H1 (cell line): Measurements from ENCODE around the gene CDRT4. TPM values are rescaled to one million over a fixed set of nuclear protein-coding genes. Genes with fewer than 3 reads are reported as not detected.

ENCODE experiments used
- CTCF ChIA-PET: fragments of 300-600 bp; sonication (Branson Sonifier 250); formaldehyde crosslinking; loops from one replicate; lab custom pipeline; 2021; ENCODE audit not compliant: partially characterized antibody; lab: Charles Lee
- POLR2A ChIA-PET: fragments of 300-600 bp; sonication (Branson Sonifier 250); formaldehyde crosslinking; loops from one replicate; lab custom pipeline; 2021; ENCODE audit warnings: inconsistent platforms; ENCODE audit not compliant: partially characterized antibody; lab: Charles Lee
- DNase-seq, 2 experiments: peaks; one replicate each; pipeline versions ENCODE4 v3.0.0 to v3.0.0-alpha.2; 2010 to 2022; ENCODE audit warnings: low spot score in 2 of 2, low read depth in 1 of 2, mixed read lengths in 1 of 2
- FAIRE-seq: peaks from 2 replicates; lab custom pipeline; 2011; peaks lifted over from hg19 to GRCh38; lab: Jason Lieb, UNC
- H2AFZ ChIP-seq: 2 replicates; pipeline ENCODE4 v1.8.1; 2012; ENCODE audit warnings: low read length, inconsistent platforms
- H2AK5ac ChIP-seq: 2 replicates; pipeline ENCODE4 v1.6.1; 2013; ENCODE audit warnings: low read depth, low read length
- H2BK120ac ChIP-seq: replicated peaks from 2 replicates; pipeline ENCODE3; 2013; ENCODE audit warnings: low read depth, low read length, inconsistent platforms
- H2BK12ac ChIP-seq: 2 replicates; pipeline ENCODE4 v1.6.1; 2013; ENCODE audit warnings: low read depth, low read length
- H2BK15ac ChIP-seq: 2 replicates; pipeline ENCODE4 v1.6.1; 2013; ENCODE audit warnings: low read length
- H2BK20ac ChIP-seq: 2 replicates; pipeline ENCODE4 v1.6.1; 2013; ENCODE audit warnings: low read length
- H2BK5ac ChIP-seq: 2 replicates; pipeline ENCODE4 v1.6.1; 2013; ENCODE audit warnings: low read depth, low read length
- H3K14ac ChIP-seq: 2 replicates; pipeline ENCODE4 v1.6.1; 2013; ENCODE audit warnings: inconsistent platforms; ENCODE audit not compliant: insufficient read length
- H3K18ac ChIP-seq: 2 replicates; pipeline ENCODE4 v1.6.1; 2013; ENCODE audit warnings: low read length; ENCODE audit errors: extremely low read depth
- H3K23ac ChIP-seq: 2 replicates; pipeline ENCODE4 v1.6.1; 2013; ENCODE audit warnings: inconsistent platforms; ENCODE audit not compliant: insufficient read length
- H3K23me2 ChIP-seq: 2 replicates; pipeline ENCODE4 v1.6.1; 2013; ENCODE audit warnings: low read depth, low read length
- H3K27ac ChIP-seq: 2 replicates; pipeline ENCODE4 v1.6.1; 2011; ENCODE audit warnings: low read depth, low read length, inconsistent platforms
- H3K27me3 ChIP-seq, 4 experiments: replicated peaks in 1 of 4; 1 replicate in 1 of 4; 2 replicates in 3 of 4; pipeline versions ENCODE4 v1.6.1 to v1.8.1; 2011 to 2013; ENCODE audit warnings: low read length in 3 of 4, mild to moderate bottlenecking in 3 of 4, inconsistent platforms in 2 of 4, mixed read lengths in 2 of 4, moderate library complexity in 1 of 4; ENCODE audit not compliant: control insufficient read depth in 3 of 4, insufficient read depth in 3 of 4; ENCODE audit errors: extremely low read depth in 1 of 4
- H3K36me3 ChIP-seq, 4 experiments: 2 replicates each; pipeline versions ENCODE4 v1.6.1 to v1.8.1; 2011 to 2013; ENCODE audit warnings: mild to moderate bottlenecking in 4 of 4, low read length in 3 of 4, moderate library complexity in 2 of 4, control low read depth in 1 of 4, inconsistent platforms in 1 of 4; ENCODE audit not compliant: insufficient read depth in 4 of 4, control insufficient read depth in 2 of 4
- H3K4ac ChIP-seq: replicated peaks from 2 replicates; pipeline ENCODE3; 2013; ENCODE audit warnings: low read length, low read depth, mixed read lengths, inconsistent platforms; ENCODE audit not compliant: insufficient read length
- H3K4me1 ChIP-seq, 4 experiments: replicated peaks in 1 of 4; 1 replicate in 1 of 4; 2 replicates in 3 of 4; pipeline versions ENCODE4 v1.6.1 to v1.8.1; 2011 to 2013; ENCODE audit warnings: low read length in 3 of 4, inconsistent platforms in 2 of 4, mixed read lengths in 1 of 4; ENCODE audit not compliant: insufficient read depth in 4 of 4, control insufficient read depth in 3 of 4
- H3K4me2 ChIP-seq, 2 experiments: 2 replicates each; pipeline versions ENCODE4 v1.6.1 to v1.8.1; 2011 to 2013; ENCODE audit warnings: low read depth in 2 of 2, low read length in 2 of 2, control low read depth in 1 of 2, inconsistent platforms in 1 of 2, mild to moderate bottlenecking in 1 of 2; ENCODE audit not compliant: insufficient read depth in 1 of 2
- H3K4me3 ChIP-seq, 4 experiments: fragments of 200-600, 300-600 bp in 1 of 4; sonication (generic), shearing (Covaris generic), sonication (Bioruptor Twin) in 1 of 4; 2 replicates each; pipeline versions ENCODE4 v1.5.1 to v1.8.1; 2011 to 2016; ENCODE audit warnings: low read length in 4 of 4, low read depth in 3 of 4, control low read depth in 2 of 4, inconsistent platforms in 2 of 4, mild to moderate bottlenecking in 2 of 4, mixed read lengths in 1 of 4, moderate library complexity in 1 of 4; ENCODE audit not compliant: insufficient read depth in 2 of 4; ENCODE audit errors: extremely low read depth in 1 of 4
- H3K56ac ChIP-seq: replicated peaks from 2 replicates; pipeline ENCODE3; 2013; ENCODE audit warnings: low read depth, mild to moderate bottlenecking, mixed read lengths, low read length, inconsistent platforms; ENCODE audit not compliant: insufficient read length
- H3K79me1 ChIP-seq: 2 replicates; pipeline ENCODE4 v1.6.1; 2013; ENCODE audit warnings: low read depth, low read length, control low read depth
- H3K79me2 ChIP-seq, 2 experiments: 2 replicates each; pipeline versions ENCODE4 v1.6.1 to v1.8.1; 2012 to 2013; ENCODE audit warnings: low read length in 2 of 2, mild to moderate bottlenecking in 2 of 2, inconsistent platforms in 1 of 2; ENCODE audit not compliant: insufficient read depth in 2 of 2, control insufficient read depth in 1 of 2
- H3K9ac ChIP-seq, 4 experiments: replicated peaks in 1 of 4; 1 replicate in 1 of 4; 2 replicates in 3 of 4; pipeline versions ENCODE4 v1.6.1 to v1.8.1; 2011 to 2013; ENCODE audit warnings: low read depth in 3 of 4, low read length in 3 of 4, control low read depth in 2 of 4, mild to moderate bottlenecking in 2 of 4, moderate library complexity in 2 of 4, inconsistent platforms in 1 of 4; ENCODE audit errors: extremely low read depth in 1 of 4
- H3K9me3 ChIP-seq, 2 experiments: 2 replicates each; pipeline versions ENCODE4 v1.6.1 to v1.8.1; 2012 to 2013; ENCODE audit warnings: mild to moderate bottlenecking in 2 of 2, moderate library complexity in 2 of 2, control low read depth in 1 of 2, inconsistent platforms in 1 of 2, low read depth in 1 of 2, low read length in 1 of 2, mixed read lengths in 1 of 2; ENCODE audit not compliant: insufficient read depth in 2 of 2
- H4K20me1 ChIP-seq, 2 experiments: replicated peaks in 1 of 2; 2 replicates each; pipeline versions ENCODE3 to v1.8.1; 2011 to 2013; ENCODE audit warnings: inconsistent platforms in 2 of 2, low read length in 2 of 2, mild to moderate bottlenecking in 1 of 2; ENCODE audit not compliant: insufficient read depth in 2 of 2, control insufficient read depth in 1 of 2
- H4K5ac ChIP-seq: 2 replicates; pipeline ENCODE4 v1.6.1; 2013; ENCODE audit warnings: low read length, low read depth, mixed read lengths, inconsistent platforms; ENCODE audit not compliant: insufficient read length
- H4K8ac ChIP-seq: 2 replicates; pipeline ENCODE4 v1.8.0; 2013; ENCODE audit warnings: mild to moderate bottlenecking, moderate library complexity, low read length, inconsistent platforms; ENCODE audit not compliant: insufficient read depth; ENCODE audit errors: extremely low read depth
- H4K91ac ChIP-seq: replicated peaks from 2 replicates; pipeline ENCODE3; 2013; ENCODE audit warnings: low read length, mixed read lengths, inconsistent platforms; ENCODE audit not compliant: insufficient read length
- ATF3 ChIP-seq: IDR thresholded peaks from 2 replicates; pipeline ENCODE4 v1.6.1; 2011; ENCODE audit warnings: low read depth, mild to moderate bottlenecking, low read length; ENCODE audit not compliant: insufficient read depth
- CHD2 ChIP-seq: IDR thresholded peaks from 2 replicates; pipeline ENCODE4 v1.6.1; 2012; ENCODE audit warnings: low read length, improper control_type of control experiment
- E2F6 ChIP-seq: IDR thresholded peaks from 2 replicates; pipeline ENCODE4 v1.6.1; 2012; ENCODE audit warnings: inconsistent platforms
- HDAC6 ChIP-seq: IDR thresholded peaks from one replicate; pipeline ENCODE4 v1.7.1; 2012; ENCODE audit warnings: low read depth, mild to moderate bottlenecking, inconsistent platforms, low read length, moderate library complexity
- POU5F1 ChIP-seq: IDR thresholded peaks from 2 replicates; pipeline ENCODE4 v1.6.1; 2011; ENCODE audit warnings: low read depth, mild to moderate bottlenecking, low read length, moderate library complexity
- RXRA ChIP-seq: IDR thresholded peaks from 2 replicates; pipeline ENCODE4 v1.6.1; 2011; ENCODE audit warnings: low read depth, mild to moderate bottlenecking, low read length, moderate library complexity; ENCODE audit not compliant: insufficient read depth
- SIN3A ChIP-seq, 2 experiments: IDR thresholded peaks in 1 of 2; conservative IDR thresholded peaks in 1 of 2; 2 replicates each; pipeline ENCODE4 v1.6.1; 2011 to 2012; ENCODE audit warnings: low read length in 2 of 2, improper control_type of control experiment in 1 of 2, low read depth in 1 of 2, mild to moderate bottlenecking in 1 of 2
- SP4 ChIP-seq: IDR thresholded peaks from 2 replicates; pipeline ENCODE4 v1.6.1; 2012; ENCODE audit warnings: low read length, inconsistent platforms
- TCF12 ChIP-seq: IDR thresholded peaks from 2 replicates; pipeline ENCODE4 v1.6.1; 2011; ENCODE audit warnings: low read depth, mild to moderate bottlenecking, low read length
- WGBS, 2 experiments: shearing (Covaris generic) in 1 of 2; methylation state at CpG; one replicate each; pipeline versions ENCODE4 v1.1.6 to v1.1.7; 2013 to 2015; ENCODE audit warnings: low lambda C conversion rate in 2 of 2, mixed read lengths in 2 of 2, inconsistent platforms in 1 of 2, low coverage in 1 of 2, missing lambda C conversion rate in 1 of 2; ENCODE audit not compliant: insufficient replicate concordance in 2 of 2, insufficient coverage in 1 of 2, insufficient read length in 1 of 2; ENCODE audit errors: extremely low coverage in 1 of 2, missing lambda C conversion rate in 1 of 2; 5-methylcytosine and 5-hydroxymethylcytosine counted together
- polyA plus RNA-seq, 7 experiments: library from polyadenylated mRNA; depleted of rRNA in 3 of 7; stranded (reverse) in 5 of 7; unstranded in 2 of 7; fragments of >200 nt in 5 of 7; fragments of 200-250 nt in 2 of 7; gene quantifications; 1 replicate in 5 of 7; 2 replicates in 1 of 7; 4 replicates in 1 of 7; pipeline versions ENCODE4 v1.2.1 to v1.2.3, GENCODE V29; 2011 to 2013; ENCODE audit warnings: missing spikeins in 2 of 7, mixed read lengths in 2 of 7
- total RNA-seq: library from RNA; stranded (reverse); fragmentation: NEBNext Ultra II Directional; extraction: Animal tissue kit (Norgen Biotek cat#: 25700); gene quantifications from 2 replicates; pipeline ENCODE4 v1.2.1, GENCODE V29; 2021

The CDRT4 gene
- total and polyA plus RNA-seq, 2 of the 8 experiments (the other 6 are each of a cell fraction or from before 2014, with no cell fraction given): 2.6 to 5.6 TPM

- FAIRE-seq: no peak
- H3K14ac ChIP-seq: no peak overlapping the region
- no peak overlapping the region for H2AFZ ChIP-seq
- no peak overlapping the region for H3K4ac ChIP-seq
- no peak overlapping the region for H4K8ac ChIP-seq
- H2BK12ac ChIP-seq: no peak overlapping the region
- 87% methylated on average over 5 of the region's 5 CpGs; no CpG with 5 or more reads in 1 of the 2 experiments for WGBS, 2 experiments
- no peak overlapping the region for H3K4me2 ChIP-seq
- no peak overlapping the region for H3K27ac ChIP-seq
- H3K23me2 ChIP-seq: no peaks in the 10 kb centered on the region
- H2BK20ac ChIP-seq: no peak overlapping the region
- no peak overlapping the region for H2AK5ac ChIP-seq
- H2BK15ac ChIP-seq: no peak overlapping the region
- H3K4me3 ChIP-seq: no peak overlapping the region
- no peaks in the 10 kb centered on the region for H3K79me1 ChIP-seq
- ChIA-PET POLR2A (no interaction called here), CTCF (interaction anchor here (1.1 kb wide), 1 partner anchor 8 kb away, joined by 3 read pairs; no protein-coding TSS in a partner anchor)
- H3K9ac ChIP-seq: no peak overlapping the region
- no peak for DNase-seq
- no peak overlapping the region for H2BK120ac ChIP-seq
- no peak overlapping the region for H4K91ac ChIP-seq
- no peaks in the 10 kb centered on the region for H4K20me1 ChIP-seq
- H3K23ac ChIP-seq: no peak overlapping the region
- H3K56ac ChIP-seq: no peak overlapping the region
- TF ChIP-seq TCF12 (no peak), E2F6 (no peak), SIN3A (conservative IDR thresholded peaks at IDR 0.05 in 1 of 2, IDR thresholded peaks at IDR 0.05 in 1 of 2; ENCODE audit: low read depth in 1 of 2, low read length in 2 of 2) (no peak), RXRA (no peak), HDAC6 (no peak), CHD2 (no peak), SP4 (no peak), POU5F1 (no peak), ATF3 (no peak)
- TF ChIP-seq, all 59 proteins: peak for 0
- H2BK5ac ChIP-seq: no peak overlapping the region
- no peaks in the 10 kb centered on the region for H3K27me3 ChIP-seq
- H3K9me3 ChIP-seq: no peaks in the 10 kb centered on the region
- no peaks in the 10 kb centered on the region for H3K79me2 ChIP-seq
- H3K18ac ChIP-seq: no peak overlapping the region
- no peaks in the 10 kb centered on the region for H3K36me3 ChIP-seq
- H4K5ac ChIP-seq: no peak overlapping the region
- no peaks in the 10 kb centered on the region for H3K4me1 ChIP-seq
Measured at GRCh38 chr17:15406081-15406480, 61.3 kb downstream of the CDRT4 start.
